ENCODE measurements around the gene ATP9B. TPM values are rescaled to one million over a fixed set of nuclear protein-coding genes. Genes with fewer than 3 reads are reported as not detected.

The ATP9B gene
- total RNA-seq, 2 experiments from 2014 or later: 61.9 to 63.5 TPM

DNA sequence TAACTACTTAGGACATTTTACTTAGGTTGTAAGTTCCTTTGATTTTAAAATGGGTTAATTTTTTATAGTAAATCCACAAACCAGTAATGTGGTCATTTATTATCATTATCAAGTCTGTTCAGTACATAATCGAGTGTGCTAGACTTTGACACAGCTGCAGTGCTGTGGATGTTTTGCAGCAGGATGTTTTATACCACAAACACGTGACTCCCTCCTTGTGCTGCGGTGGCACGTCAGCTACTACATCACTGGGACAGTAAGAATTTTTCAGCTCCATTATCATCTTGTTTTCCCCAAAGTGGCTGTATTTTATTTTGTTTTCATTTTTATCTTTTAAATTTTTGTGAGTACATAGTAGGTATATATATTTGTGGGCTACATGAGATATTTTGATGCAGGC is 70.0 kb downstream of the ATP9B start:
- ChIA-PET POLR2A (no interaction called here), CTCF (no interaction called here)
- no peak overlapping the region for H3K4me3 ChIP-seq (ENCODE audit: low read length)
- no peak overlapping the region for H3K27ac ChIP-seq (ENCODE audit: low read depth in 1 of 2, low read length in 2 of 2)
- TF ChIP-seq, protein P1, sequence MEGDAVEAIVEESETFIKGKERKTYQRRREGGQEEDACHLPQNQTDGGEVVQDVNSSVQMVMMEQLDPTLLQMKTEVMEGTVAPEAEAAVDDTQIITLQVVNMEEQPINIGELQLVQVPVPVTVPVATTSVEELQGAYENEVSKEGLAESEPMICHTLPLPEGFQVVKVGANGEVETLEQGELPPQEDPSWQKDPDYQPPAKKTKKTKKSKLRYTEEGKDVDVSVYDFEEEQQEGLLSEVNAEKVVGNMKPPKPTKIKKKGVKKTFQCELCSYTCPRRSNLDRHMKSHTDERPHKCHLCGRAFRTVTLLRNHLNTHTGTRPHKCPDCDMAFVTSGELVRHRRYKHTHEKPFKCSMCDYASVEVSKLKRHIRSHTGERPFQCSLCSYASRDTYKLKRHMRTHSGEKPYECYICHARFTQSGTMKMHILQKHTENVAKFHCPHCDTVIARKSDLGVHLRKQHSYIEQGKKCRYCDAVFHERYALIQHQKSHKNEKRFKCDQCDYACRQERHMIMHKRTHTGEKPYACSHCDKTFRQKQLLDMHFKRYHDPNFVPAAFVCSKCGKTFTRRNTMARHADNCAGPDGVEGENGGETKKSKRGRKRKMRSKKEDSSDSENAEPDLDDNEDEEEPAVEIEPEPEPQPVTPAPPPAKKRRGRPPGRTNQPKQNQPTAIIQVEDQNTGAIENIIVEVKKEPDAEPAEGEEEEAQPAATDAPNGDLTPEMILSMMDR (IDR thresholded peaks at IDR 0.05): no peak
- H3K9me3 Mint-ChIP-seq: no peaks in the 10 kb centered on the region
- peaks cover 20% of the 10 kb centered on the region for H3K4me1 Mint-ChIP-seq (ENCODE audit: low read depth)
- intact Hi-C loops (cut with DNase I, micrococcal nuclease): no loop called here
- peak overlapping the region; percentile 7 for H3K4me3 Mint-ChIP-seq
- H3K36me3 ChIP-seq (ENCODE audit: insufficient read depth, low read length): peaks cover 2% of the 10 kb centered on the region
- H3K36me3 Mint-ChIP-seq (ENCODE audit: low read depth): peaks cover 71% of the 10 kb centered on the region
- peaks cover 2% of the 10 kb centered on the region for H3K4me1 ChIP-seq (ENCODE audit: insufficient read depth, low read length)
- peak in 8 of 14 experiments; percentile 15 to 64 (median 24) for DNase-seq
- no peaks in the 10 kb centered on the region for H3K27me3 ChIP-seq (ENCODE audit: control insufficient read depth in 1 of 2, insufficient read depth in 2 of 2, low read length in 2 of 2)
- peak overlapping the region; percentile 69 for H3K27ac Mint-ChIP-seq
- no peaks in the 10 kb centered on the region for H3K27me3 Mint-ChIP-seq
- no peaks in the 10 kb centered on the region for H3K9me3 ChIP-seq (ENCODE audit: control insufficient read depth in 1 of 2, insufficient read depth in 1 of 2, low read length in 2 of 2)
- ATAC-seq (ENCODE audit: poor library complexity): peak; percentile 93

DNA sequence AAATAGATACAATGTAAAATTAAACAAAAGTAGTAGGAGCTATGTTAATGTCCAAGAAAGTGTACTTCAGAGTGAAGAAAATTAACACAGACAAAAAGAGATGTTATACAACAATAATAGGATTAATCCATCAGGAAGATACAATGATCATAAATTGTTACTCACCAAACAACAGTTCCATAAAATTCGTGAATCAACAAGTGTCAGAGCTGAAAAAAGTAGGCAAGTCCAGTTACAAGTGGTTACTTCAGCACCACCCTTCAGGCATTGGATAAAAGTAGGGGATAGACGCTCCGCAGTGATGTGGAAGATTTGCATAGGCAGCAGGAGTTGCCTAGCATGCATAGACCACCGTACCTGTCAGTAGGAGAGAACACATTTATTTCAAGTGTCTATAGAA is 77.8 kb downstream of the ATP9B start:
- no peak for ATAC-seq (ENCODE audit: poor library complexity)
- no peak for DNase-seq
- Mint-ChIP-seq H3K27me3 (no peaks in the 10 kb centered on the region), H3K27ac (no peak overlapping the region), H3K4me1 (ENCODE audit: low read depth) (no peaks in the 10 kb centered on the region), H3K9me3 (no peaks in the 10 kb centered on the region), H3K36me3 (ENCODE audit: low read depth) (peaks cover 55% of the 10 kb centered on the region), H3K4me3 (no peak overlapping the region)
- ChIA-PET CTCF (no interaction called here), POLR2A (no interaction called here)
- peaks cover 11% of the 10 kb centered on the region for H3K36me3 ChIP-seq (ENCODE audit: insufficient read depth, low read length)
- intact Hi-C loops (cut with DNase I, micrococcal nuclease): no loop called here
- no peak overlapping the region for H3K4me3 ChIP-seq (ENCODE audit: low read length)
- H3K9me3 ChIP-seq (ENCODE audit: control insufficient read depth in 1 of 2, insufficient read depth in 1 of 2, low read length in 2 of 2): no peaks in the 10 kb centered on the region
- H3K4me1 ChIP-seq (ENCODE audit: insufficient read depth, low read length): no peaks in the 10 kb centered on the region
- no peak overlapping the region for H3K27ac ChIP-seq (ENCODE audit: low read depth in 1 of 2, low read length in 2 of 2)
- no peaks in the 10 kb centered on the region for H3K27me3 ChIP-seq (ENCODE audit: control insufficient read depth in 1 of 2, insufficient read depth in 2 of 2, low read length in 2 of 2)
- TF ChIP-seq, protein P1 (IDR thresholded peaks at IDR 0.05): no peak

DNA sequence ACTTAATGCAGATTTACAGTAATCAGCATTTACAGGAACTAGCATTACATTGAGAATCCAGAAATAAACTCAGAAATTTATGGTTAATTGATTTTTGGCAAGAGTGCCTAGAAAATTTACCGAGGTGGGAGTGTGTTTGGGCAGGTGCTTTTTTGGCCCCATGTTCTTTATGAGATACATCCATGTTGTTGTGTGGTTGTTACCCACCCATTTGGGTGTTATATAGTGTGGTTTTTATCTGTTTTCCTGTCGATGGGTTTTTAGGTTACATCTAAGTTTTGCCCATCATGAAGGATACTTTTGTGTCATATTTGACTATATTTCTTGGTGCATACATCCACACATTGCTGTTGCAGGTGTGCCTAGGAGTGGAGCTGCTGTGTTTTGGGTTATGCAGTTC is 82.0 kb downstream of the ATP9B start:
- CTCF ChIA-PET: no interaction called here
- Mint-ChIP-seq H3K4me1 (ENCODE audit: low read depth) (peaks cover 2% of the 10 kb centered on the region), H3K9me3 (no peaks in the 10 kb centered on the region), H3K27me3 (no peaks in the 10 kb centered on the region), H3K4me3 (no peak overlapping the region), H3K36me3 (ENCODE audit: low read depth) (peaks cover 62% of the 10 kb centered on the region), H3K27ac (no peak overlapping the region)
- H3K4me3 ChIP-seq (ENCODE audit: low read length): no peak overlapping the region
- no peak for ATAC-seq (ENCODE audit: poor library complexity)
- intact Hi-C loops (cut with DNase I, micrococcal nuclease): no loop called here
- TF ChIP-seq, protein P1 (IDR thresholded peaks at IDR 0.05): no peak
- no peak overlapping the region for H3K27ac ChIP-seq (ENCODE audit: low read depth in 1 of 2, low read length in 2 of 2)
- DNase-seq: peak in 1 of 14 experiments; percentile 17
- POLR2A ChIA-PET: no interaction called here
- no peaks in the 10 kb centered on the region for H3K27me3 ChIP-seq (ENCODE audit: control insufficient read depth in 1 of 2, insufficient read depth in 2 of 2, low read length in 2 of 2)
- H3K4me1 ChIP-seq (ENCODE audit: insufficient read depth, low read length): no peaks in the 10 kb centered on the region
- no peaks in the 10 kb centered on the region for H3K9me3 ChIP-seq (ENCODE audit: control insufficient read depth in 1 of 2, insufficient read depth in 1 of 2, low read length in 2 of 2)
- H3K36me3 ChIP-seq (ENCODE audit: insufficient read depth, low read length): peaks cover 13% of the 10 kb centered on the region

Data from CD4-positive, alpha-beta T cell (primary cell).